Stimulated activated naive B cell treated with anti-CD40 and anti-IgM and Interleukin-4, amounts not matched to agents 10 μg/mL and 1 μg/mL and 100 μg/mL, for 72 hours (primary cell): ENCODE results near the gene PDIA4.
"Not testable (repeated sequence)": the region's sequence is repeated elsewhere in the genome, so short reads cannot be mapped to it uniquely, and the experiment has no call there.

Source experiments
- ATAC-seq, 2 donors: fragments of 150-1000 bp; cut with Tn5 transposase; replicated peaks; 2 replicates each; pipeline ENCODE4 v1.10.0; 2021; ENCODE audit warnings: moderate library complexity in 1 of 2
- DNase-seq: peaks from one replicate; pipeline ENCODE4 v3.0.0; 2021
- H3K27ac Mint-ChIP-seq: one replicate; pipeline ENCODE4 v1.8.0; 2022; ENCODE audit warnings: mild to moderate bottlenecking, mixed read lengths
- H3K27me3 Mint-ChIP-seq, 2 donors: one replicate each; pipeline ENCODE4 v1.8.0; 2022; ENCODE audit warnings: mixed read lengths in 2 of 2
- H3K36me3 Mint-ChIP-seq, 2 donors: one replicate each; pipeline ENCODE4 v1.8.0; 2022; ENCODE audit warnings: mixed read lengths in 2 of 2, mild to moderate bottlenecking in 1 of 2
- H3K4me1 Mint-ChIP-seq, 2 donors: one replicate each; pipeline ENCODE4 v1.8.0; 2022; ENCODE audit warnings: mixed read lengths in 2 of 2, mild to moderate bottlenecking in 1 of 2
- H3K4me3 Mint-ChIP-seq, 2 donors: one replicate each; pipeline ENCODE4 v1.8.0; 2022; ENCODE audit warnings: mild to moderate bottlenecking in 2 of 2, mixed read lengths in 2 of 2, moderate library complexity in 1 of 2
- H3K9me3 Mint-ChIP-seq, 2 donors: one replicate each; pipeline ENCODE4 v1.8.0; 2022; ENCODE audit warnings: mixed read lengths in 2 of 2, mild to moderate bottlenecking in 1 of 2

The PDIA4 gene

GRCh38 chr7:149028346-149029109, at the start of gene PDIA4:
TSS of gene PDIA4 (minus strand) at chr7:149028505. CDS start at chr7:149028408, 97 bp downstream.
- Mint-ChIP-seq H3K4me3 (peak within 1 kb of the TSS; percentile 94 to 96), H3K27ac (peak within 1 kb of the TSS; percentile 90), H3K4me1 (peaks cover 16 to 45% of the 10 kb centered on the region in 2 donors), H3K9me3 (no peaks in the 10 kb centered on the region), H3K36me3 (peaks cover 6 to 15% of the 10 kb centered on the region in 2 donors), H3K27me3 (no peaks in the 10 kb centered on the region)
- peak; percentile 94 for ATAC-seq
- DNase-seq: peak; percentile 100

GRCh38 chr7:149077594-149077993, 49.3 kb upstream of the PDIA4 start:
- Mint-ChIP-seq H3K9me3 (no peaks in the 10 kb centered on the region), H3K4me3 (no peak overlapping the region), H3K4me1 (peaks cover 0 to 8% of the 10 kb centered on the region in 2 donors), H3K27ac (no peak overlapping the region), H3K27me3 (no peaks in the 10 kb centered on the region), H3K36me3 (peaks cover 18 to 32% of the 10 kb centered on the region in 2 donors)
- DNase-seq (no peak), ATAC-seq (no peak)

GRCh38 chr7:149075286-149075685, 47.0 kb upstream of the PDIA4 start:
- H3K36me3 Mint-ChIP-seq: peaks cover 29 to 43% of the 10 kb centered on the region in 2 donors
- no peak for DNase-seq
- no peak for ATAC-seq
- H3K9me3 Mint-ChIP-seq: no peaks in the 10 kb centered on the region
- no peaks in the 10 kb centered on the region for H3K27me3 Mint-ChIP-seq
- H3K4me1 Mint-ChIP-seq: peaks cover 0 to under 1% of the 10 kb centered on the region in 2 donors
- H3K27ac Mint-ChIP-seq: peak overlapping the region; percentile 37
- no peak overlapping the region for H3K4me3 Mint-ChIP-seq

GRCh38 chr7:149074116-149074885, 46.0 kb upstream of the PDIA4 start:
- Mint-ChIP-seq H3K36me3 (peaks cover 30 to 42% of the 10 kb centered on the region in 2 donors), H3K27me3 (no peaks in the 10 kb centered on the region), H3K4me1 (no peaks in the 10 kb centered on the region), H3K27ac (no peak overlapping the region), H3K4me3 (no peak overlapping the region), H3K9me3 (no peaks in the 10 kb centered on the region)
- ATAC-seq (no peak), DNase-seq (no peak)

- H3K9me3 Mint-ChIP-seq: no peaks in the 10 kb centered on the region
- H3K27ac Mint-ChIP-seq: peak overlapping the region; percentile 56
- H3K4me3 Mint-ChIP-seq: no peak overlapping the region
- no peak for ATAC-seq
- H3K36me3 Mint-ChIP-seq: peaks cover 32 to 43% of the 10 kb centered on the region in 2 donors
- no peak for DNase-seq
- no peaks in the 10 kb centered on the region for H3K27me3 Mint-ChIP-seq
- peaks cover 0 to 2% of the 10 kb centered on the region in 2 donors for H3K4me1 Mint-ChIP-seq
Measured at GRCh38 chr7:149072438-149072775, 44.1 kb upstream of the PDIA4 start.

- peak; percentile 45 to 52 for ATAC-seq
- Mint-ChIP-seq H3K27me3 (no peaks in the 10 kb centered on the region), H3K4me1 (peaks cover 0 to 2% of the 10 kb centered on the region in 2 donors), H3K9me3 (no peaks in the 10 kb centered on the region), H3K4me3 (no peak overlapping the region), H3K36me3 (peaks cover 28 to 39% of the 10 kb centered on the region in 2 donors), H3K27ac (peak overlapping the region; percentile 31)
- no peak for DNase-seq
Measured at GRCh38 chr7:149071641-149072437, 43.5 kb upstream of the PDIA4 start.

- no peak for ATAC-seq
- H3K27ac Mint-ChIP-seq: no peak overlapping the region
- no peaks in the 10 kb centered on the region for H3K9me3 Mint-ChIP-seq
- H3K4me3 Mint-ChIP-seq: no peak overlapping the region
- peaks cover 0 to 2% of the 10 kb centered on the region in 2 donors for H3K4me1 Mint-ChIP-seq
- no peak for DNase-seq
- H3K27me3 Mint-ChIP-seq: no peaks in the 10 kb centered on the region
- H3K36me3 Mint-ChIP-seq: peaks cover 26 to 35% of the 10 kb centered on the region in 2 donors
Measured at GRCh38 chr7:149071182-149071635, 42.9 kb upstream of the PDIA4 start.

GRCh38 chr7:149070372-149071125, 42.2 kb upstream of the PDIA4 start:
- no peaks in the 10 kb centered on the region for H3K9me3 Mint-ChIP-seq
- DNase-seq: no peak
- no peak overlapping the region for H3K27ac Mint-ChIP-seq
- H3K4me3 Mint-ChIP-seq: no peak overlapping the region
- H3K36me3 Mint-ChIP-seq: peaks cover 26 to 35% of the 10 kb centered on the region in 2 donors
- no peak for ATAC-seq
- no peaks in the 10 kb centered on the region for H3K27me3 Mint-ChIP-seq
- H3K4me1 Mint-ChIP-seq: peaks cover 0 to 2% of the 10 kb centered on the region in 2 donors

GRCh38 chr7:149067869-149068268, 39.6 kb upstream of the PDIA4 start:
- Mint-ChIP-seq H3K4me1 (peaks cover 8 to 19% of the 10 kb centered on the region in 2 donors), H3K4me3 (no peak overlapping the region), H3K27ac (no peak overlapping the region), H3K36me3 (peaks cover 26 to 29% of the 10 kb centered on the region in 2 donors), H3K27me3 (no peaks in the 10 kb centered on the region), H3K9me3 (no peaks in the 10 kb centered on the region)
- no peak for DNase-seq
- no peak for ATAC-seq

- H3K9me3 Mint-ChIP-seq: no peaks in the 10 kb centered on the region
- no peak for DNase-seq
- no peak for ATAC-seq
- peak overlapping the region in 1 of 2 donors; percentile 32 for H3K4me3 Mint-ChIP-seq
- no peak overlapping the region for H3K27ac Mint-ChIP-seq
- no peaks in the 10 kb centered on the region for H3K27me3 Mint-ChIP-seq
- H3K36me3 Mint-ChIP-seq: peaks cover 7 to 9% of the 10 kb centered on the region in 2 donors
- H3K4me1 Mint-ChIP-seq: peaks cover 10 to 35% of the 10 kb centered on the region in 2 donors
Measured at GRCh38 chr7:149063476-149063875, 35.2 kb upstream of the PDIA4 start.

GRCh38 chr7:149062217-149062899, 34.1 kb upstream of the PDIA4 start:
- H3K9me3 Mint-ChIP-seq: not testable (repeated sequence)
- H3K4me3 Mint-ChIP-seq: peak overlapping the region in 1 of 2 donors; percentile 22

GRCh38 chr7:149060156-149060555, 31.9 kb upstream of the PDIA4 start:
- DNase-seq: no peak
- Mint-ChIP-seq H3K36me3 (peaks cover 0 to 3% of the 10 kb centered on the region in 2 donors), H3K4me3 (no peak overlapping the region), H3K4me1 (peaks cover 7 to 32% of the 10 kb centered on the region in 2 donors), H3K9me3 (no peaks in the 10 kb centered on the region), H3K27me3 (no peaks in the 10 kb centered on the region), H3K27ac (no peak overlapping the region)
- ATAC-seq: no peak

More at GRCh38 chr7:149062217-149062899, 34.1 kb upstream of the PDIA4 start:
- Mint-ChIP-seq H3K27ac (peak overlapping the region; percentile 9), H3K4me1 (peaks cover 8 to 35% of the 10 kb centered on the region in 2 donors)
- not testable (repeated sequence) for H3K36me3 Mint-ChIP-seq, H3K27me3 Mint-ChIP-seq
- ATAC-seq (peak; percentile 50 to 76), DNase-seq (peak; percentile 26)

- no peaks in the 10 kb centered on the region for H3K9me3 Mint-ChIP-seq
- no peak overlapping the region for H3K4me3 Mint-ChIP-seq
- no peak for DNase-seq
- H3K27me3 Mint-ChIP-seq: peaks cover 4 to 15% of the 10 kb centered on the region in 2 donors
- no peak for ATAC-seq
- no peak overlapping the region for H3K27ac Mint-ChIP-seq
- no peaks in the 10 kb centered on the region for H3K36me3 Mint-ChIP-seq
- H3K4me1 Mint-ChIP-seq: no peaks in the 10 kb centered on the region
Measured at GRCh38 chr7:149053885-149054284, 25.6 kb upstream of the PDIA4 start.
